CD14-positive monocyte (primary cell): ENCODE results near the gene SSNA1. TPM values are rescaled to one million over a fixed set of nuclear protein-coding genes. Genes with fewer than 3 reads are reported as not detected.

ENCODE experiments used
- DNase-seq, 3 donors: peaks; one replicate each; pipeline ENCODE4 v3.0.0-alpha.2; 2011 to 2022
- H2AFZ ChIP-seq: 2 replicates; pipeline ENCODE4 v1.6.0; 2012; ENCODE audit warnings: mild to moderate bottlenecking, low read depth, low read length, inconsistent platforms; ENCODE audit not compliant: insufficient read depth, poor library complexity, severe bottlenecking
- H3K27ac ChIP-seq, 2 donors: 1 replicate in 1 of 2; 2 replicates in 1 of 2; pipeline ENCODE4 v1.5.1; 2012 to 2013; ENCODE audit warnings: low read length in 2 of 2, control low read depth in 1 of 2, inconsistent platforms in 1 of 2, low read depth in 1 of 2, mild to moderate bottlenecking in 1 of 2
- H3K27me3 ChIP-seq, 2 donors: one replicate each; pipeline versions ENCODE4 v1.6.0 to v1.6.1; 2011 to 2013; ENCODE audit warnings: low read length in 2 of 2; ENCODE audit not compliant: control insufficient read depth in 2 of 2, insufficient read depth in 2 of 2
- H3K36me3 ChIP-seq, 2 donors: replicated peaks in 1 of 2; 1 replicate in 1 of 2; 2 replicates in 1 of 2; pipeline versions ENCODE4 v1.5.1 to v1.6.1; 2012 to 2013; ENCODE audit warnings: low read length in 2 of 2, control low read depth in 1 of 2, inconsistent platforms in 1 of 2, mild to moderate bottlenecking in 1 of 2; ENCODE audit not compliant: insufficient read depth in 2 of 2, control insufficient read depth in 1 of 2
- H3K4me1 ChIP-seq, 2 donors: 1 replicate in 1 of 2; 2 replicates in 1 of 2; pipeline versions ENCODE4 v1.5.1 to v1.6.1; 2012 to 2013; ENCODE audit warnings: low read length in 2 of 2, control low read depth in 1 of 2, inconsistent platforms in 1 of 2, mild to moderate bottlenecking in 1 of 2, moderate library complexity in 1 of 2; ENCODE audit not compliant: insufficient read depth in 2 of 2, control insufficient read depth in 1 of 2
- H3K4me2 ChIP-seq: replicated peaks from 2 replicates; pipeline ENCODE3; 2012; ENCODE audit warnings: low read length, moderate library complexity, mild to moderate bottlenecking; ENCODE audit not compliant: poor library complexity, severe bottlenecking; ENCODE audit errors: extremely low read depth
- H3K4me3 ChIP-seq, 3 experiments: fragments of 200-600 bp in 1 of 3; sonication (generic) in 1 of 3; replicated peaks in 1 of 3; 1 replicate in 2 of 3; 2 replicates in 1 of 3; pipeline ENCODE4 v1.5.1; 2011 to 2013; ENCODE audit warnings: low read length in 3 of 3, mild to moderate bottlenecking in 3 of 3, control low read depth in 2 of 3, low read depth in 2 of 3, inconsistent platforms in 1 of 3, moderate library complexity in 1 of 3
- H3K79me2 ChIP-seq: 2 replicates; pipeline ENCODE4 v1.6.0; 2012; ENCODE audit warnings: mild to moderate bottlenecking, control low read depth, inconsistent platforms, low read length, moderate library complexity; ENCODE audit not compliant: insufficient read depth
- H3K9ac ChIP-seq: 2 replicates; pipeline ENCODE4 v1.6.0; 2017; ENCODE audit warnings: low read length, mild to moderate bottlenecking; ENCODE audit not compliant: insufficient read depth, poor library complexity, severe bottlenecking
- H3K9me3 ChIP-seq, 2 donors: replicated peaks in 1 of 2; 1 replicate in 1 of 2; 2 replicates in 1 of 2; pipeline versions ENCODE4 v1.5.1 to v1.6.1; 2012 to 2013; ENCODE audit warnings: low read length in 2 of 2, control low read depth in 1 of 2; ENCODE audit not compliant: control insufficient read depth in 1 of 2, insufficient read depth in 1 of 2
- H4K20me1 ChIP-seq: 2 replicates; pipeline ENCODE4 v1.6.0; 2012; ENCODE audit warnings: mild to moderate bottlenecking, low read length, control low read depth, moderate library complexity; ENCODE audit not compliant: insufficient read depth
- H3K27ac Mint-ChIP-seq, 7 donors: one replicate each; pipeline ENCODE4 v1.8.0; 2020; ENCODE audit warnings: mild to moderate bottlenecking in 7 of 7, mixed read lengths in 7 of 7, moderate library complexity in 6 of 7, inconsistent platforms in 2 of 7
- H3K27me3 Mint-ChIP-seq, 3 donors: one replicate each; pipeline ENCODE4 v1.8.0; 2021 to 2022; ENCODE audit warnings: low read depth in 3 of 3, mild to moderate bottlenecking in 3 of 3, mixed read lengths in 3 of 3, moderate library complexity in 3 of 3, inconsistent platforms in 1 of 3
- H3K36me3 Mint-ChIP-seq, 2 donors: one replicate each; pipeline ENCODE4 v1.8.0; 2020; ENCODE audit warnings: mixed read lengths in 2 of 2, inconsistent platforms in 1 of 2, mild to moderate bottlenecking in 1 of 2
- H3K4me1 Mint-ChIP-seq: one replicate; pipeline ENCODE4 v1.8.0; 2020; ENCODE audit warnings: mild to moderate bottlenecking, mixed read lengths
- H3K4me3 Mint-ChIP-seq, 2 donors: one replicate each; pipeline ENCODE4 v1.8.0; 2020; ENCODE audit warnings: mild to moderate bottlenecking in 2 of 2, mixed read lengths in 2 of 2, moderate library complexity in 1 of 2
- H3K9me3 Mint-ChIP-seq, 7 donors: one replicate each; pipeline ENCODE4 v1.8.0; 2020 to 2022; ENCODE audit warnings: mixed read lengths in 7 of 7, mild to moderate bottlenecking in 6 of 7, moderate library complexity in 6 of 7, inconsistent platforms in 2 of 7
- CTCF ChIP-seq: fragments of 200-600 bp; IDR thresholded peaks from one replicate; pipeline ENCODE4 v1.8.0; 2022; ENCODE audit warnings: antibody characterized with exemption, mild to moderate bottlenecking
- WGBS: methylation state at CpG from one replicate; pipeline ENCODE4 v1.1.5; 2013; ENCODE audit warnings: missing lambda C conversion rate; ENCODE audit not compliant: insufficient coverage; 5-methylcytosine and 5-hydroxymethylcytosine counted together
- intact Hi-C, 2 donors: fragments of 100-400 bp; cut with micrococcal nuclease; formaldehyde crosslinking; loops; one replicate each; pipeline versions ENCODE4 v1.15.0 to v1.15.1; 2023
- polyA plus RNA-seq, 3 donors: library from polyadenylated mRNA; depleted of rRNA in 1 of 3; unstranded in 2 of 3; stranded (reverse) in 1 of 3; fragments of 300-500 nt in 2 of 3; fragments of >200 nt in 1 of 3; fragmentation: Illumina TruSeq in 2 of 3; gene quantifications; 1 replicate in 2 of 3; 2 replicates in 1 of 3; pipeline ENCODE4 v1.2.3, GENCODE V29; 2012 to 2021

SSNA1 gene
- polyA plus RNA-seq, 3 donors: 87.0 to 118 (median 98.3) TPM

DNA sequence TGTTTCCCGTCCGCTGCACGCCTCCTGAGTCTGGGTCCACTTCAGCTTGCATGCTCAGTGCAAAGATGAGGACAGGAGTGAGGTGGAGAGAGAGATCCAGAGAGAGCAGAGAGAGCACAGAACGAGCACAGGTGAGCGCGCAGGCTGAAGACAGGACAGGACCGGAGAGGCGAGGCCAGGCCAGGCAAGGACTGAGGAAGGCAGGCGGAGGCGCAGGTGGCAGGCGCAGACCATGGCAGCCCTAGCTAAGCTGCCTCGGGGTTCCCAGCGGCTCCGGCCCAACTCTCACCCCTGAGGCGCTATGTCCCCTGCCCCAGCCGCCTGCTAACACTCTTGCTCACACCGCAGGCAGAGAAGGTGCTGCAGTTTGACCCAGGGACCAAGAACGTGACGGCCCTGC lies 39.8 kb upstream of the SSNA1 start:
- Mint-ChIP-seq H3K36me3 (no peaks in the 10 kb centered on the region), H3K4me1 (no peaks in the 10 kb centered on the region), H3K27ac (no peak overlapping the region), H3K27me3 (peaks cover 12 to 28% (median 17%) of the 10 kb centered on the region in 3 donors), H3K9me3 (peaks cover 5 to 20% (median 12%) of the 10 kb centered on the region in 7 donors), H3K4me3 (no peak overlapping the region)
- no peaks in the 10 kb centered on the region for H4K20me1 ChIP-seq
- TF ChIP-seq CTCF: no peak
- H2AFZ ChIP-seq: no peak overlapping the region
- WGBS: 92% methylated on average over 16 of the region's 19 CpGs
- peaks cover 0 to 3% of the 10 kb centered on the region in 2 donors for H3K27me3 ChIP-seq
- no peak overlapping the region for H3K27ac ChIP-seq
- intact Hi-C loops: no loop called here
- no peaks in the 10 kb centered on the region for H3K79me2 ChIP-seq
- H3K4me1 ChIP-seq: no peaks in the 10 kb centered on the region
- DNase-seq: no peak
- no peaks in the 10 kb centered on the region for H3K36me3 ChIP-seq
- no peak overlapping the region for H3K4me3 ChIP-seq
- no peak overlapping the region for H3K9ac ChIP-seq
- H3K9me3 ChIP-seq: peaks cover 0 to 15% of the 10 kb centered on the region in 2 donors
- H3K4me2 ChIP-seq: no peak overlapping the region

- H3K9ac ChIP-seq: no peak overlapping the region
- H3K4me3 Mint-ChIP-seq: no peak overlapping the region
- H3K27ac ChIP-seq: no peak overlapping the region
- WGBS: 69% methylated on average over 4 of the region's 5 CpGs
- no peak overlapping the region for H3K27ac Mint-ChIP-seq
- no peaks in the 10 kb centered on the region for H3K4me1 ChIP-seq
- no peak for TF ChIP-seq CTCF
- no peak overlapping the region for H3K4me3 ChIP-seq
- H3K4me2 ChIP-seq: no peak overlapping the region
- H3K9me3 ChIP-seq: peaks cover 0 to 15% of the 10 kb centered on the region in 2 donors
- H3K36me3 Mint-ChIP-seq: no peaks in the 10 kb centered on the region
- peaks cover 10 to 26% (median 17%) of the 10 kb centered on the region in 3 donors for H3K27me3 Mint-ChIP-seq
- intact Hi-C loops: no loop called here
- peaks cover 0 to 3% of the 10 kb centered on the region in 2 donors for H3K27me3 ChIP-seq
- H3K9me3 Mint-ChIP-seq: peaks cover 5 to 20% (median 12%) of the 10 kb centered on the region in 7 donors
- H4K20me1 ChIP-seq: no peaks in the 10 kb centered on the region
- no peak for DNase-seq
- no peaks in the 10 kb centered on the region for H3K79me2 ChIP-seq
- H2AFZ ChIP-seq: no peak overlapping the region
- no peaks in the 10 kb centered on the region for H3K36me3 ChIP-seq
- no peaks in the 10 kb centered on the region for H3K4me1 Mint-ChIP-seq
Measured at GRCh38 chr9:137149363-137149762, 39.1 kb upstream of the SSNA1 start.
